Measurements from ENCODE around the gene LARGE2. TPM values are rescaled to one million over a fixed set of nuclear protein-coding genes. Genes with fewer than 3 reads are reported as not detected.

LARGE2 gene
- total and polyA plus RNA-seq, 10 of the 15 experiments (the other 5 are each of a cell fraction or from before 2014, with no cell fraction given) = 0.03 to 0.41 (median 0.19) TPM; not detected in 6

- ATAC-seq (peak; percentile 39), DNase-seq (ENCODE audit: low read depth, low spot score) (no peak), FAIRE-seq (no peak)
- H3K4me2 ChIP-seq (ENCODE audit: control insufficient read depth, insufficient read depth) = peak overlapping the region; percentile 69; the same call in 1 of the 2 replicates
- intact Hi-C loops (cut with micrococcal nuclease; ENCODE audit: unreplicated experiment) = loop anchor here (1.0 kb wide), 2 partner anchors 11 to 193 kb away; no protein-coding TSS in a partner anchor
- no peak overlapping the region for H3K4me3 ChIP-seq
- no peaks in the 10 kb centered on the region for H3K79me2 ChIP-seq (ENCODE audit: control insufficient read depth, insufficient read depth, low read length)
- H3K4me1 ChIP-seq (ENCODE audit: control insufficient read depth, insufficient read depth, low read length) = peaks cover 44% of the 10 kb centered on the region
- TF ChIP-seq, protein P1, sequence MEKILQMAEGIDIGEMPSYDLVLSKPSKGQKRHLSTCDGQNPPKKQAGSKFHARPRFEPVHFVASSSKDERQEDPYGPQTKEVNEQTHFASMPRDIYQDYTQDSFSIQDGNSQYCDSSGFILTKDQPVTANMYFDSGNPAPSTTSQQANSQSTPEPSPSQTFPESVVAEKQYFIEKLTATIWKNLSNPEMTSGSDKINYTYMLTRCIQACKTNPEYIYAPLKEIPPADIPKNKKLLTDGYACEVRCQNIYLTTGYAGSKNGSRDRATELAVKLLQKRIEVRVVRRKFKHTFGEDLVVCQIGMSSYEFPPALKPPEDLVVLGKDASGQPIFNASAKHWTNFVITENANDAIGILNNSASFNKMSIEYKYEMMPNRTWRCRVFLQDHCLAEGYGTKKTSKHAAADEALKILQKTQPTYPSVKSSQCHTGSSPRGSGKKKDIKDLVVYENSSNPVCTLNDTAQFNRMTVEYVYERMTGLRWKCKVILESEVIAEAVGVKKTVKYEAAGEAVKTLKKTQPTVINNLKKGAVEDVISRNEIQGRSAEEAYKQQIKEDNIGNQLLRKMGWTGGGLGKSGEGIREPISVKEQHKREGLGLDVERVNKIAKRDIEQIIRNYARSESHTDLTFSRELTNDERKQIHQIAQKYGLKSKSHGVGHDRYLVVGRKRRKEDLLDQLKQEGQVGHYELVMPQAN (conservative IDR thresholded peaks at IDR 0.05) = no peak
- TF ChIP-seq ZNF24 (IDR thresholded peaks at IDR 0.05) = no peak
- no peak for TF ChIP-seq TBL1XR1 (IDR thresholded peaks at IDR 0.05; ENCODE audit: low read depth, low read length)
- no peak for TF ChIP-seq SP1 (IDR thresholded peaks at IDR 0.05; ENCODE audit: low read depth, low read length)
- TF ChIP-seq NFYB (IDR thresholded peaks at IDR 0.05; ENCODE audit: insufficient read depth, low read depth, low read length) = no peak
- TF ChIP-seq ZNF592 (IDR thresholded peaks at IDR 0.05) = no peak
- no peak for TF ChIP-seq PBX3 (IDR thresholded peaks at IDR 0.05; ENCODE audit: insufficient replicate concordance, low read depth, low read length)
- TF ChIP-seq CEBPB (IDR thresholded peaks at IDR 0.05; ENCODE audit: borderline replicate concordance in 1 of 2, low read depth in 2 of 2, low read length in 2 of 2) = no peak
- TF ChIP-seq PAX8 (IDR thresholded peaks at IDR 0.05) = no peak
- no peak for TF ChIP-seq CEBPZ (IDR thresholded peaks at IDR 0.05; ENCODE audit: low read depth, low read length)
- TF ChIP-seq YY1 (IDR thresholded peaks at IDR 0.05; ENCODE audit: low read depth, low read length) = no peak
- ChIA-PET CTCF (interaction anchor here (0.7 to 3.3 kb wide), 11 partner anchors 10 to 184 kb away, joined by 3 to 20 read pairs (median 4); partner anchors contain the start of genes CRY2 and PEX16), RAD21 (ENCODE audit: unreplicated experiment) (interaction anchor here (1.0 to 3.2 kb wide), 10 partner anchors 9 to 189 kb away, joined by 3 to 29 read pairs (median 7); partner anchors contain the start of gene PEX16), SMC1A (ENCODE audit: uncharacterized antibody, unreplicated experiment) (interaction anchor here (1.0 to 2.9 kb wide), 12 partner anchors 9 to 189 kb away, joined by 3 to 31 read pairs (median 6); partner anchors contain the start of genes CRY2 and PEX16), POLR2A (interaction anchor here (0.6 to 3.1 kb wide), 5 partner anchors 9 to 188 kb away, joined by 3 to 27 read pairs (median 6); partner anchors contain the start of gene PEX16)
- peaks cover 3 to 5% of the 10 kb centered on the region in 2 experiments; a peak in 2 of 4 replicates for H3K36me3 ChIP-seq (ENCODE audit: control insufficient read depth in 2 of 2, insufficient read depth in 2 of 2, low read length in 1 of 2)
- H3K9ac ChIP-seq (ENCODE audit: control insufficient read depth, insufficient read depth, low read length) = no peak overlapping the region
- no peak overlapping the region for H2AFZ ChIP-seq (ENCODE audit: control insufficient read depth, low read depth, low read length)
- in situ Hi-C loops (cut with MboI) = no loop called here
- 25% methylated on average over 10 of the region's 10 CpGs for WGBS (ENCODE audit: insufficient coverage, insufficient replicate concordance, low lambda C conversion rate, missing lambda C conversion rate)
- H3K27ac ChIP-seq (ENCODE audit: control insufficient read depth, insufficient read depth) = peak overlapping the region; percentile 35
- no TSS peak for BruUV-seq (replicated peaks)
- H3K9me3 ChIP-seq (replicated peaks; ENCODE audit: control insufficient read depth, insufficient read depth, low read length) = no peaks in the 10 kb centered on the region
- peaks cover 0 to under 1% of the 10 kb centered on the region in 2 experiments; a peak in 2 of 4 replicates for H3K27me3 ChIP-seq (replicated peaks in 1 of 2; ENCODE audit: control insufficient read depth in 2 of 2, insufficient read depth in 2 of 2, low read length in 1 of 2)
- peaks cover 6% of the 10 kb centered on the region for H4K20me1 ChIP-seq (ENCODE audit: control insufficient read depth, insufficient read depth)
Measured at GRCh38 chr11:45929486-45930030, 7.1 kb downstream of the LARGE2 start.

Measured in GM12878 (cell line).